Mucosa of rectum (tissue), 2 donors: ENCODE results near the gene MT1G.

Experiments
- H3K27ac ChIP-seq, 2 donors: one replicate each; pipeline ENCODE4 v1.7.0; 2013; ENCODE audit warnings: inconsistent platforms in 2 of 2, low read depth in 2 of 2, low read length in 2 of 2
- H3K27me3 ChIP-seq, 2 donors: one replicate each; pipeline ENCODE4 v1.7.0; 2013; ENCODE audit warnings: low read length in 2 of 2; ENCODE audit not compliant: control insufficient read depth in 2 of 2, insufficient read depth in 2 of 2
- H3K36me3 ChIP-seq, 2 donors: one replicate each; pipeline ENCODE4 v1.7.0; 2013; ENCODE audit warnings: low read length in 2 of 2; ENCODE audit not compliant: control insufficient read depth in 2 of 2, insufficient read depth in 2 of 2
- H3K4me1 ChIP-seq, 2 donors: one replicate each; pipeline ENCODE4 v1.7.0; 2013; ENCODE audit warnings: low read length in 2 of 2, mild to moderate bottlenecking in 1 of 2; ENCODE audit not compliant: control insufficient read depth in 2 of 2, insufficient read depth in 2 of 2
- H3K4me3 ChIP-seq, 2 donors: one replicate each; pipeline ENCODE4 v1.7.0; 2013; ENCODE audit warnings: low read length in 2 of 2
- H3K9ac ChIP-seq, 2 donors: one replicate each; pipeline ENCODE4 v1.7.0; 2013; ENCODE audit warnings: low read length in 2 of 2, low read depth in 1 of 2, mild to moderate bottlenecking in 1 of 2
- H3K9me3 ChIP-seq, 2 donors: one replicate each; pipeline ENCODE4 v1.7.0; 2013; ENCODE audit warnings: low read length in 2 of 2; ENCODE audit not compliant: control insufficient read depth in 2 of 2
- donor health status: healthy.
- donor health status: Normal muscosa, but diverticular disease.

MT1G gene

DNA sequence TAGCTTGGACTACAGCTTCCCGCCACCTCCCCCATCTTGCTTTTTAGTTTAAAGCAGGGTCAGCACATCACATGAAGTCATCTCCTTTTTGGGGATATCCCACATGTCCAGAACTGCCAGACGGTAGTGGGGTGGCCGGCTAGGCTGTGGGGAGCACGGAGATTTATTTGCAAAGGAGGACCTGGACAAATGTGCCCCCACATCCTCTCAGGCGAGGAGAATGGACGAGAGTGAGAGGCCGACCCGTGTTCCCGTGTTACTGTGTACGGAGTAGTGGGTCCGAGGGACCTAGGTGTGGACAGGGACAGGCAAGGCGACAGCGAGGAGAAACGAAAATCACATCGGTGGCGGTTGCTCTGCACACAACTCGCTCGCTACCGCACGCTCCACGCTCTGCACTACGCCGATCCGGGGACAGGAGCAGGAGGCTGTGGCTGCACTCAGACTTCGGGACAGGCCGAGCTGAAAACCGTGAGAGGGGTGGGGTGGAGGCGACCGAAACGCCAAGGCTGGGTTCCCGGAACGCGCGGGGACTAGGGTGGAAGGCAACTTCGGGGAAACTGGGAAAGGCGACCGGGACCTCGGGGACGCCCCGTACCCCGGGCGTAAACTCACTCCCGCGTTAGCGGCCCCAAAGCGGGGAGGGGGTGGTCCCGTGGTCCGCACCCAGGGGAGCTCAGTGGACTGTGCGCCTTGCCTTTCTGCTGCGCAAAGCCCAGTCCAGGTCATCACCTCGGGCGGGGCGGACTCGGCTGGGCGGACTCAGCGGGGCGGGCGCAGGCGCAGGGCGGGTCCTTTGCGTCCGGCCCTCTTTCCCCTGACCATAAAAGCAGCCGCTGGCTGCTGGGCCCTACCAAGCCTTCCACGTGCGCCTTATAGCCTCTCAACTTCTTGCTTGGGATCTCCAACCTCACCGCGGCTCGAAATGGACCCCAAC lies 29.8 kb downstream of the MT1G start, which contains the start of gene MT1A:
Gene MT1A, plus strand, starts transcription at position 853 of the 937 bp plus-strand sequence. Its CDS starts 73 bp downstream, at position 926.
- Histone ChIP-seq H3K9ac (peak within 1 kb of the TSS; percentile 54 to 83), H3K4me1 (peaks cover 18% of the 10 kb centered on the region in 2 donors), H3K36me3 (no peaks in the 10 kb centered on the region), H3K4me3 (peak within 1 kb of the TSS; percentile 67 to 77), H3K9me3 (no peaks in the 10 kb centered on the region), H3K27me3 (peaks cover 23 to 36% of the 10 kb centered on the region in 2 donors), H3K27ac (peak within 1 kb of the TSS in 1 of 2 donors; percentile 44)

DNA sequence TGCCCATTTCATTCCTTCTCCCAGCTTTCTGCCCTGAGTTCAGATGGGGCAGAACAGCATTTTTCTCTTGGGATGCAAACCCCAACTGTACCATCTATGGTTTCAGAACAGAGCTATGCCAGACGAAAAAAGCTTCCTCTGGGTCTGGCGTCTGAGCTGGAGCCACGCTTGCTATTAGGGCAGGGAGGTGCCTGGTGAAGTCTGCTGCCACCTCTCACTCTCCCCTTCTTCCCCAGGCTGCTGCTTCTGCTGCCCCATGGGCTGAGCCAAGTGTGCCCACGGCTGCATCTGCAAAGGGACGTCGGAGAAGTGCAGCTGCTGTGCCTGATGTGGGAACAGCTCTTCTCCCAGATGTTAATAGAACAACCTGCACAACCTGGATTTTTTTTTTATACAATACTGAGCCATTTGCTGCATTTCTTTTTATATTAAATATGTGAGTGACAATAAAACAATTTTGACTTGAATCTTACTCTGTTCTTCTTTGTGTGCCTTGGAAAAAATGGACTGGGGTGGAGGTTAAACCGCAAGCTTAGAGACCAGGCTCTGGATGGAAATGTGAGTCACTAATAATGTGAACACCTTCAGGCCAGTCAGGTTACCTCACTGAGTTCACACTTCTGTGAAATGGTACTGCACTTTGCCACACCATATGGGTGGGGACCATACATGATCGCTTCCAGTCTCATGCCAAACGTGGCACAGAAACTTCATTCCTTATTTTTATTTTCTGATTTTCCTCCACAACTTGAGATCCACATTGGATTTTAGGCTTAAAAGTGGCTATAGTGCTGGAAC lies 31.1 kb downstream of the MT1G start:
- Histone ChIP-seq H3K27me3 (peaks cover 29 to 38% of the 10 kb centered on the region in 2 donors), H3K36me3 (no peaks in the 10 kb centered on the region), H3K4me1 (peaks cover 15 to 18% of the 10 kb centered on the region in 2 donors), H3K4me3 (no peak overlapping the region), H3K9me3 (no peaks in the 10 kb centered on the region), H3K9ac (no peak overlapping the region), H3K27ac (no peak overlapping the region)

DNA sequence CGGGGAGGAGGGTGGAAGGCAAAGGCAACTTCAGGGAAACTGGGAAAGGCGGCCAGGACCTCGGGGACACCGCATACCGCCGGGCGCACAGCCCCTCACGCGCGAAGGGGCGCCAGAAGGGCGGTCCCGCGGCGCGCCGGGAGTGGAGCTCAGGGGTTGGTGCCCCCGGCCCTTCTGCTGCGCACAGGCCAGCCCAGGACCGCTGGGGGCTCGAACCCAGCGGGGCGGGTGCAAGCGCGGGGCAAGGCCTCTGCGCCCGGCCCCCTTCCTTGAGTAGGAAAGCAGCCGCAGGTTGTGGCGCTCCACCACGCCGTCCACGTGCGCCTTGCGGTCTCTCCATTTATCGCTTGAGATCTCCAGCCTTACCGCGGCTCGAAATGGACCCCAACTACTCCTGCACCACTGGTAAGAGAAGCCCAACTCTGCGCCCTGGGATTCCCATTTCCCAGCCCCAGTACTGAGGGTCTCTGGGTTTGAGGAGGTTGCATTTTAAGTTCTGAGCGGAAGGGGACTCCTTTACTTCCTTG lies 32.4 kb downstream of the MT1G start:
- Histone ChIP-seq H3K36me3 (no peaks in the 10 kb centered on the region), H3K27ac (no peak overlapping the region), H3K9ac (no peak overlapping the region), H3K9me3 (no peaks in the 10 kb centered on the region), H3K4me3 (peak overlapping the region in 1 of 2 donors; percentile 26), H3K27me3 (peaks cover 29 to 35% of the 10 kb centered on the region in 2 donors), H3K4me1 (peaks cover 16 to 18% of the 10 kb centered on the region in 2 donors)

DNA sequence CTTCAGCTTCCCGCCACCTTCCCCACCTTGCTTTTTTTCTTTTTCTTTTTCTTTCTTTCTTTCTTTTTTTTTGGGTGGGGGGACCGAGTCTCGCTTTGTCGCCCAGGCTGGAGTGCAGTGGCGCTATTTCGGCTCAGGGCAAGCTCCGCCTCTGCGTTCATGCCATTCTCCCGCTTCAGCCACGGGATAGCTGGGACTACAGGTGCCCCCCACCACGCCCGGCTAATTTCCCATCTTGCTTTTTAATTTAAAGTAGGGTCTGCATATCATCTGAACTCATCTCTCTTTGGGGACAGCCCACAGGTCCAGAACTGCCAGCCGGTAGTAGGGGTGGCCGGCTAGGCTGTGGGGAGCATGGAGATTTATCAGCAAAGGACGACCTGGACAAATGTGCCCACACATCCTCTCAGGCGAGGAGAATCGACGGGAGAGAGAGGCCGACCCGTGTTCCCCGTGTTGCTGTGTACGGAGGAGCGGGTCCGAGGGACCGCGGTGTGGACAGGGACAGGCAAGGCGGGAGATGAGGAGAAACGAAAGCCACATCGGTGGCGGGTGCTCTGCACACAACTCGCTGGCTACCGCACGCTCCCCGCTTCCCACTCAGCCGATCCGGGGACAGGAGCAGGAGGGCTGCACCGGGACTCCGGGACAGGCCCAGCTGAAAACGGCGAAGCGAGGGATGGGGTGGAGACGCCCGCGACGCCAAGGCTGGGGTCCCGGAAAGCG lies 33.0 kb downstream of the MT1G start:
- H3K27me3 ChIP-seq: peaks cover 29 to 35% of the 10 kb centered on the region in 2 donors
- no peak overlapping the region for H3K9ac ChIP-seq
- H3K9me3 ChIP-seq: no peaks in the 10 kb centered on the region
- H3K36me3 ChIP-seq: no peaks in the 10 kb centered on the region
- H3K4me1 ChIP-seq: peaks cover 16 to 18% of the 10 kb centered on the region in 2 donors
- H3K27ac ChIP-seq: no peak overlapping the region
- peak overlapping the region in 1 of 2 donors; percentile 26 for H3K4me3 ChIP-seq

DNA sequence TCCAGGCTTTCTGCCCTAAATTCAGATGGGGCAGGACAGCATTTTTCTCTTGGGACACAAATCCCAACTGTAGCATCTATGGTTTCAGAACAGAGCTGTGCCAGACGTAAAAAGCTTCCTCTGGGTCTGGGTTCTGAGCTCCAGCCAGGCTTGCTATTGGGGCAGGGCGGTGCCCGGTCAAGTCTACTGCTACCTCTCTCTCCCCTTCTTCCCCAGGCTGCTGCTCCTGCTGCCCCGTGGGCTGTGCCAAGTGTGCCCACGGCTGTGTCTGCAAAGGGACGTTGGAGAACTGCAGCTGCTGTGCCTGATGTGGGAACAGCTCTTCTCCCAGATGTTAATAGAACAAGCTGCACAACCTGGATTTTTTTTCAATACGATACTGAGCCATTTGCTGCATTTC lies 34.3 kb downstream of the MT1G start:
- H3K36me3 ChIP-seq: no peaks in the 10 kb centered on the region
- H3K9me3 ChIP-seq: no peaks in the 10 kb centered on the region
- peaks cover 26 to 35% of the 10 kb centered on the region in 2 donors for H3K27me3 ChIP-seq
- peak overlapping the region; percentile 75 to 79 for H3K4me3 ChIP-seq
- peaks cover 10 to 13% of the 10 kb centered on the region in 2 donors for H3K4me1 ChIP-seq
- H3K27ac ChIP-seq: no peak overlapping the region
- peak overlapping the region in 1 of 2 donors; percentile 86 for H3K9ac ChIP-seq

DNA sequence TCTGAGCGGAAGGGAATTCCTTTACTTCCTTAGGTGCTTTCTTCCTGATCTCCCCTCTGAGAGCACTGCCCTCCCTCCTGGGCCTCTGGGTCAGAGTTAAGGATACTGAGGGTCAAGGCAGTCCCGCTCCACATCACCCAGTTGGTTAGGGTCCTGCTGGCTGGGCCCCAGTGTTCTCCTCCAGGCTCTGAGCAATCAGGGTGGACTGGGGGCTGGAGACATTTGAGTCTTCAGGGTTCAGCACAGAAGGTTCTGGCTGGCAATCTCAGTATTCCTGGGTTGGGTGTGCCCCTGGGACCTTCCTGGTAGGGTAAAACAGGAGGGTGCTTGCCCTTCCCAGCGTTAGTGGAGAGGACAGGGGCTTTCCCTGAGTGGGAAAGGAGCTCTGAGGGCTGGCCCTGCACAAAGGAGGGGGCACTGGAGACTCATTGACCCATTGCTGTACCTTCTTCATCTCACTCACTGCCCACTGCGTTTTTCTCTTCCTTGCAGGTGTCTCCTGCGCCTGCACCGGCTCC lies 35.0 kb downstream of the MT1G start:
- Histone ChIP-seq H3K27me3 (peaks cover 24 to 33% of the 10 kb centered on the region in 2 donors), H3K4me3 (peak overlapping the region; percentile 75 to 79), H3K36me3 (no peaks in the 10 kb centered on the region), H3K4me1 (peaks cover 5 to 9% of the 10 kb centered on the region in 2 donors), H3K27ac (peak overlapping the region; percentile 74 to 80), H3K9ac (peak overlapping the region; percentile 83 to 86), H3K9me3 (no peaks in the 10 kb centered on the region)

DNA sequence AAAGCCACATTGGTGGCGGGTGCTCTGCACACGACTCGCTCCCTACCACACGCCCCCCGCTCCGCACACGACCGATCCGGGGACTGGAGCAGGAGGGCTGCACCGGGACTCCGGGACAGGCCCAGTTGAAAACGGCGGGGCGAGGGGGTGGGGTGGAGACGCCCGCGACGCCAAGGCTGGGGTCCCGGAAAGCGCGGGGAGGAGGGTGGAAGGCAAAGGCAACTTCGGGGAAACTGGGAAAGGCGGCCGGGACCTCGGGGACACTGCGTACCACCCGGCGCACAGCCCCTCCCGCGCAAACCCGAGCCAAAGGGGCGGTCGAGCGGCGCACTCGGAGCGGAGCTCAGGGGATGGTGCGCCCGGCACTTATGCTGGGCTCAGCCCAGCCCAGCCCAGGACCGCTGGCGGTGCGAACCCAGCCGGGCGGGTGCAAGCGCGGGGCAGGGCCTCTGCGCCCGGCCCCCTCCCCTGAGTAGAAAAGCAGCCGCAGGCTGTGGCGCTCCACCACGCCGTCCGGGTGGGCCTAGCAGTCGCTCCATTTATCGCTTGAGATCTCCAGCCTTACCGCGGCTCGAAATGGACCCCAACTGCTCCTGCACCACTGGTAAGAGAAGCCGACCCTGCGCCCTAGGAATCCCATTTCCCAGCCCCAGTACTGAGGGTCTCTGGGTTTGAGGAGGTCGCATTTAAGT lies 35.6 kb downstream of the MT1G start, which contains the start of gene MT1M:
Gene MT1M, plus strand, starts transcription at position 504 of the 692 bp plus-strand sequence. Its CDS starts 73 bp downstream, at position 577.
- Histone ChIP-seq H3K36me3 (no peaks in the 10 kb centered on the region), H3K4me1 (peaks cover 3 to 7% of the 10 kb centered on the region in 2 donors), H3K27me3 (peaks cover 18 to 28% of the 10 kb centered on the region in 2 donors), H3K9me3 (no peaks in the 10 kb centered on the region), H3K9ac (peak within 1 kb of the TSS; percentile 83 to 86), H3K4me3 (peak within 1 kb of the TSS; percentile 75 to 79), H3K27ac (peak within 1 kb of the TSS; percentile 74 to 80)

DNA sequence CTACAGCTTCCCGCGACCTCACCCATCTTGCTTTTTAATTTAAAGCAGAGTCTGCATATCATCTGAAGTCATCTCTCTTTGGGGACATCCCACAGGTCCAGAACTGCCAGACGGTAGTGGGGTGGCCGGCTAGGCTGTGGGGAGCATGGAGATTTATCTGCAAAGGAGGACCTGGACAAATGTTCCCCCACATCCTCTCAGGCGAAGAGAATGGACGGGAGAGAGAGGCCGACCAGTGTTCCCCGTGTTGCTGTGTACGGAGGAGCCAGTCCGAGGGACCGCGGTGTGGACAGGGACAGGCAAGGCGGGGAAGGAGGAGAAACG lies 36.1 kb downstream of the MT1G start:
- H3K4me1 ChIP-seq: peaks cover 3 to 11% of the 10 kb centered on the region in 2 donors
- no peaks in the 10 kb centered on the region for H3K36me3 ChIP-seq
- H3K9me3 ChIP-seq: no peaks in the 10 kb centered on the region
- peak overlapping the region; percentile 75 to 79 for H3K4me3 ChIP-seq
- H3K27me3 ChIP-seq: peaks cover 14 to 26% of the 10 kb centered on the region in 2 donors
- peak overlapping the region; percentile 74 to 80 for H3K27ac ChIP-seq
- H3K9ac ChIP-seq: peak overlapping the region; percentile 83 to 86

DNA sequence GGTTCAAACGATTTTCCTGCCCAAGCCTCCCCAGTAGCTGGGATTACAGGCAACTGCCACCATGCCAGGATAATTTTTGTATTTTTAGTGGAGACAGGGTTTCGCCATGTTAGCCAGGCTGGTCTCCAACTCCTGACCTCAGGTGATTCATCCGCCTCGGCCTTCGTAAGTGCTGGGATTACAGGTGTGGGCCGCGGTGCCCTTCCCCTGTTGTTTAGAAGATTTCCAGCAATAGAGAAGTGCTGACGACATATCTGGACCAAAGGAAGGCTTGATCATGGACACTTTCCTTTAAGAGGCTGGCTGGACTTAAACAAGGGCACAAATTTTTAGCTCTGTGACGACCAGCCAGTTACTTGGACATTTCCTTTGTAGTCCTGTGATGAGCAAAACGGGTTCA lies 36.7 kb downstream of the MT1G start:
- no peak overlapping the region for H3K27ac ChIP-seq
- peaks cover 14 to 25% of the 10 kb centered on the region in 2 donors for H3K27me3 ChIP-seq
- H3K9ac ChIP-seq: no peak overlapping the region
- no peak overlapping the region for H3K4me3 ChIP-seq
- peaks cover 5 to 16% of the 10 kb centered on the region in 2 donors for H3K4me1 ChIP-seq
- no peaks in the 10 kb centered on the region for H3K9me3 ChIP-seq
- H3K36me3 ChIP-seq: no peaks in the 10 kb centered on the region
